Mucosa of gallbladder (tissue), 1 donor: ENCODE measurements around the gene CPB2. TPM values are rescaled to one million over a fixed set of nuclear protein-coding genes. Genes with fewer than 3 reads are reported as not detected.

ENCODE experiments used
- DNase-seq: peaks from one replicate; pipeline ENCODE4 v3.0.0-alpha.2; 2020; ENCODE audit warnings: low spot score
- total RNA-seq: library from RNA; stranded (reverse); gene quantifications from one replicate; pipeline ENCODE4 v1.2.1, GENCODE V29; 2021
- donor health status: DM: no; HTN: no; CAD: no.

The CPB2 gene
- total RNA-seq, 1 donor from 2014 or later, result 13.3 TPM

GRCh38 chr13:46127358-46128023 lies 22.7 kb upstream of the CPB2 start:
- DNase-seq, result no peak

DNA sequence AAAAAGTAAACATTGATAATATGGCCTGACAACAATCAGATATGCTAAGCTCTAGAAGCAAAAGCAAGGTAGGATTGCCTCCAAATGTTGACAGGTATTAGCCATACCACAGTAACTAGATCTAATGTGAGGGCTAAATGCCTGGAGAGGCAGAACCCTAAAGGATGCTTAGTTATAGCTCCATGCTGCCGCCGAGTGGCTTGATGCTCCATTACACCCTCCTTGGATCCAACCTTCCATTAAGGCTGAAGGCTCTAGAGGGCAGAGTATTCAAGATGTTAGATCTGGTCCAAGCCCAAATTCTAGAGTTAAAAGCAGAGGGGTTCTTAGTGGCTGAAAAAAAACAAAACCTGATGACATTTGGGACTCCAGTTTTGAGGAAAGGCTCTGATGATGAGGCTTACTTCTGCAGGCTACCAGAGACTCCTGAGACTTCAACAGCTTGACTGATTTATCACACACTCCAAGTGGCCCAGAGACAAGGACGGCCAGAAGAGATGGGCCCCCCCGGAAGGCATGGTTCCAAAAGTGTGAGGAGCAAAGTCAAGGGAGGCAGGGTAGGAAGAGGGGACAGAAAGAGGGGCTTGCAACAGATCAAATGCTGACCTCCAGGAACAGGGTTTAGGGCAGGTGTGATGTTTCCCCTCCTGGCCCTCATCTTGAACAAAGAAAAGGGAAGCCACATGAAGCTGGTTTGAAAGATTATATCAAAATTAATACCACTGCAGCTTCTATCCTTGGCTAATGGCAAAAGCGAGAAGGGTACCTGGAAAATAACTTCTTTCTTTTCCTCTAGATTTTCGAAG lies 21.9 kb upstream of the CPB2 start:
- peak; percentile 83 for DNase-seq

- no peak for DNase-seq
Measured at GRCh38 chr13:46126056-46126455, 21.2 kb upstream of the CPB2 start.

DNA sequence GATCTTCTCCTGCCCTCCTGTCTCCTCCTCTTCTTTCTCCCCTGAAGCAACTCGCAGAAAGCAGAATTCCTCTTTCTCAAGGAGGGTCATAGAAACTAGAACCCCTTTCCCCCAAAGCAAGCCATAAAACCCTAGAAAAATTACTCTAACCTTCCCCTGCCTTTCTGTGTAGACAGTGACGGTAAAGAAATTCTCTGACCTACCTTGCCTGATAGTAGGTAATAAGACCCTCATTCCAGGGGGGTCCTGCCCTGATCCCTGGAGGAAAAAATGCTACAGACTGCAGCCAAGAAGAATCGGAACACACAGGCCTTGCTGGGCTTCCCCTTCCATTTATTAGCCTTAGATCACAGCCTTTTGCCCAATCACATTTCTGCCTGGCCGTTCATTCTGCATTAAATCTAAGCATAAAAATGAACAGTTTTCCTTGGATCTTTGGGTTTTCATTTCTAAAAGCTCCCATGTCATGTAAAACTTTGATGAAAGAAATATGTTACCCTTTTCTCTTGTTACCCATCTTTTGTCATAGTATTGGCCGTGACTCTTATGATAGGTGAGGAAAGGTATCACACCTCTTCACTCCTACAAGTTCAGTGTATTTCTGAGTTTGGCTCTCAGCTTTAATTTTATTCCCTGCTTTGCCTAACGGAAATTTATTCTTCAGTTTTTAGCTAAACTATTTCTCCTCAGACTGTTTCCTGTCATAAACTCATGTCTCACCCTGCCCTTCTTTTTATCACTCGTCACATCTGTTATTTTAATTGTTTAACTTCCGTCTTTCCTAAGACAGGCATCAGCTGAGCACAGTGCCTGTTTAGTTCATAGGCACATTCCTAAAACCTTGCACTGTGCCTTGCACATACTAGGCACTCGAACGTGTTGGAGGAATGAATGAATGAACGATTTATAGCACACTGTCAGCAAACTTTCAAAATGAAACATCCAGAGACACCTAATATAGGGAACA lies 20.4 kb upstream of the CPB2 start:
- no peak for DNase-seq

GRCh38 chr13:46124531-46124966 lies 19.7 kb upstream of the CPB2 start:
- no peak for DNase-seq

GRCh38 chr13:46122304-46122703 lies 17.5 kb upstream of the CPB2 start:
- no peak for DNase-seq

GRCh38 chr13:46121597-46122163 lies 16.8 kb upstream of the CPB2 start:
- no peak for DNase-seq

DNA sequence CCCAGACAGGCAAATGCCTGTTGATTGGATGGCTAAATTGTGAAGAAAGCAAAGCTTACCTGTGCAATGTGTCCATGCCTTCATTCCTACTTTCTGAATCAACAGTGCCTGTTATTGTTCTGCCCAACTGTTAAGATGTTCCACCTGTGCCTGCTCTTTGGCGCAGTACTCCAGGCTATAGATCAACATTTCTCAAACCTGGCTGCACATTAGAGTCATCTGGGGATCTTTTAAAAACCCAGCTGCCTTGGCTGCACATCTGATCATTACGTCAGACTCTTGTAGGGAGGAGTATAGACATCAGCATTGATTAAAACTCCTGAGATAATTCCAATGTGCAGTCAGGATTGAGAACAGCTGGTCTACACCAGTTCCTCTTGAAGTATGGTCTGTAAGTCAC lies 16.2 kb upstream of the CPB2 start:
- no peak for DNase-seq

- DNase-seq, result peak; percentile 53
Measured at GRCh38 chr13:46119883-46120614, 15.2 kb upstream of the CPB2 start.

- DNase-seq, result no peak
Measured at GRCh38 chr13:46116653-46117502, 12.0 kb upstream of the CPB2 start.

GRCh38 chr13:46114613-46115012 lies 9.8 kb upstream of the CPB2 start:
- DNase-seq, result no peak

- no peak for DNase-seq
Measured at GRCh38 chr13:46113596-46113995, 8.8 kb upstream of the CPB2 start.

GRCh38 chr13:46111151-46111550 lies 6.3 kb upstream of the CPB2 start:
- no peak for DNase-seq

DNA sequence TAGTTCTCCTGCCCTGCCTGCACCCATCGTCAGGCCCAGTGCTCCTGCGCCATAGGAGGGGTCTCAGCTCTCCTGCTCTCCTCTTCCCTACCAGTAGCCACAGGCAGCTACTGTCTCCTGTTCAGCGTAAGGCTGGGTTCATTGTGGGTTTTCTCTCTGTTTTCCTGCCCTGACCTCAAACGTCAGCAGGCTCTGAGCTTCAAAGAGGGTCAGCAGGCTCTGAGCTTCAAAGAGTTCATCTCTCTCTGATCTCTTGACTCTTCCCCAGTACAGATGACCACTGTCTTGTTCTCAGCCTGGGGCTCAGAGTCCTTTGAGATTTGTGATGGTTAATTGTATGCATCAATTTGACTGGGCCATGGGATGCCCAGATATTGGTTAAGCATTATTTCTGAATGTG lies 4.6 kb upstream of the CPB2 start:
- DNase-seq, result no peak

- no peak for DNase-seq
Measured at GRCh38 chr13:46106839-46107371, 2.1 kb upstream of the CPB2 start.

DNA sequence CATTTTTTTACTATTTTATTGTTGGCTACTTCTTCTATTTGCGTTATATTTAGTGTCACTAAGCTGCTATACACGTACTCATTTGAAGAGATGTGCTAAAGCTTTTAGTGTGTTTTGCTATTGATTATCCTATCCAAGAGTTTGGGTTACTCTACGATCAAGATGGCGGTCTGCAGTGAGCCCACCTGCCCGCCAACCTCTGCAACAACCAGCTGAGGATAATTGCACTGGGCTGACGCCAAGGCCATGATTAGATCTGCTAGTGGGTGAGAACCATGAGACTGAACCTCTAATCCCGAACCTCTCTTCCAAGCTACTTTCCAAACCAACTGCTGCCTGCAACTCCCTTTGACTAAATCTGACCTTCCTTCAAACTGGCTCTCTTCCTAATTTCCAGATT lies 1.8 kb downstream of the CPB2 start:
- no peak for DNase-seq

DNA sequence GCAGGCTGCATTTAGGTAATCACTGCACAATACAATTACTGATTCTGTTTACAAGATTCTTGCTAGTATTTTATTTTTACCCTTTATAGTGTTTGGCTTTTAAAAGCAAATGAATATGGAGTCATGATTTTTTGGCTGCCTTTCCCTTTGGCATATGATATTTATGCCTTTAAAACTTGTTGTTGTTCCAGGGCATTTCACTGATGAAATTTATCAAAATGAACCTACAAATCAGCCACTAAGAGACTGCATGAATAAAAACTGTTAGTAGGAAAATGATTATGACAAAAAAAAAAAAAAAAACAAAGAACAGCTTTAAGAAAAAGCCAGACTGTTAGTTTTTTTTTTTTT lies 2.6 kb downstream of the CPB2 start:
- no peak for DNase-seq

- DNase-seq, result no peak
Measured at GRCh38 chr13:46101484-46102254, 3.2 kb downstream of the CPB2 start.

DNA sequence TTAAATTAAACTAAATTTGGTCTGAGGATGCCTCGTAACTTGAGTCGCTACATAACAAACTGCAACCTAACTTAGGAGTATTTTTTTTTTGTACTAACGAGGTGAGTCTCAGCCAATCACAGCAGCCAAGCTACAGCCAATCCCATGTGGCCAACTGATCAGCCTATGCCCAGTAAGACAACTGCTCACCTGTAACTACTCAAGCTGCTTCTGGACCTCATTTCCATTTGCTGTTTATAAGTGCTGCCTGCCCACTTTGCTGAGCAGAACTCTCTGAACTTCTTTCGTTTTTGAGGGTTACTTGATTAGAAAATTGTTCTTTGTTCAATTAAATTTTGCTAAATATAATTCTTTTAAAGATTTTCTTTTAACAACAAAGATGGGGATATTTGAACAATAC lies 3.8 kb downstream of the CPB2 start:
- DNase-seq, result no peak
